ENCODE data around the gene TLCD3B.
A peak's percentile ranks its signal among the peaks of the same experiment; 100 is the strongest.
"Not testable (repeated sequence)": the region's sequence is repeated elsewhere in the genome, so short reads cannot be mapped to it uniquely, and the experiment has no call there.

TLCD3B gene

GRCh38 chr16:30016555-30017276 is 14.4 kb downstream of the TLCD3B start:
- no peak overlapping the region for H3K4me3 ChIP-seq (ENCODE audit: low read depth, low read length)
- TF ChIP-seq CTCF (conservative IDR thresholded peaks at IDR 0.05; ENCODE audit: low read depth, low read length), result no peak
- DNase-seq (ENCODE audit: low read depth), result no peak

- H3K4me3 ChIP-seq (ENCODE audit: low read depth, low read length); DNase-seq (ENCODE audit: low read depth): not testable (repeated sequence)
These were observed 15.6 kb downstream of the TLCD3B start for GRCh38 chr16:30015450-30015849.

- DNase-seq (ENCODE audit: low read depth); H3K4me3 ChIP-seq (ENCODE audit: low read depth, low read length): not testable (repeated sequence)
These were observed 18.5 kb downstream of the TLCD3B start for GRCh38 chr16:30012598-30012997.

- H3K4me3 ChIP-seq (ENCODE audit: low read depth, low read length), result no peak overlapping the region
- DNase-seq (ENCODE audit: low read depth), result no peak
- TF ChIP-seq CTCF (conservative IDR thresholded peaks at IDR 0.05; ENCODE audit: low read depth, low read length), result no peak
These were observed 19.2 kb downstream of the TLCD3B start for GRCh38 chr16:30011714-30012504.

GRCh38 chr16:30010844-30011713 is 20.0 kb downstream of the TLCD3B start, which contains the start of gene DOC2A:
TSS of gene DOC2A (minus strand) at chr16:30011027. CDS start at chr16:30010222, 805 bp downstream.
- DNase-seq (ENCODE audit: low read depth), result no peak
- TF ChIP-seq CTCF (conservative IDR thresholded peaks at IDR 0.05; ENCODE audit: low read depth, low read length), result no peak
- peak within 1 kb of the TSS; percentile 36 for H3K4me3 ChIP-seq (ENCODE audit: low read depth, low read length)

- DNase-seq (ENCODE audit: low read depth), result no peak
- no peak overlapping the region for H3K4me3 ChIP-seq (ENCODE audit: low read depth, low read length)
- TF ChIP-seq CTCF (conservative IDR thresholded peaks at IDR 0.05; ENCODE audit: low read depth, low read length), result no peak
These were observed 20.9 kb downstream of the TLCD3B start for GRCh38 chr16:30009990-30010843.

- no peak for TF ChIP-seq CTCF (conservative IDR thresholded peaks at IDR 0.05; ENCODE audit: low read depth, low read length)
- H3K4me3 ChIP-seq (ENCODE audit: low read depth, low read length), result no peak overlapping the region
- no peak for DNase-seq (ENCODE audit: low read depth)
These were observed 21.8 kb downstream of the TLCD3B start for GRCh38 chr16:30009085-30009862.
